GM18505 (cell line): ENCODE data around the gene PCSK1N.

Source experiments
- ATAC-seq: cut with Tn5 transposase; IDR thresholded peaks from one replicate; pipeline ENCODE4 v1.9.1; 2021; ENCODE audit not compliant: unreplicated experiment
- POLR2A ChIP-seq: IDR thresholded peaks from 4 replicates; pipeline ENCODE4 v1.6.1; 2011; ENCODE audit warnings: borderline replicate concordance; ENCODE audit not compliant: insufficient read depth, insufficient read length; ENCODE audit errors: extremely low read depth

PCSK1N gene

GRCh38 chrX:48802089-48802904, 33.1 kb downstream of the PCSK1N start:
- peak; percentile 68 for TF ChIP-seq POLR2A
- peak; percentile 35 for ATAC-seq

GRCh38 chrX:48801280-48802088, 33.9 kb downstream of the PCSK1N start, which contains the start of gene HDAC6:
Gene HDAC6, plus strand, starts transcription at chrX:48802067. Its CDS starts 626 bp downstream, at chrX:48802693.
- TF ChIP-seq POLR2A: peak; percentile 64
- ATAC-seq: peak; percentile 83

GRCh38 chrX:48800574-48801279, 34.7 kb downstream of the PCSK1N start:
- TF ChIP-seq POLR2A: no peak

GRCh38 chrX:48798318-48798717, 37.1 kb downstream of the PCSK1N start:
- no peak for TF ChIP-seq POLR2A
- ATAC-seq: no peak

More at GRCh38 chrX:48800574-48801279, 34.7 kb downstream of the PCSK1N start:
- no peak for ATAC-seq

- no peak for ATAC-seq
- no peak for TF ChIP-seq POLR2A
Measured at GRCh38 chrX:48794911-48795515, 40.4 kb downstream of the PCSK1N start.

GRCh38 chrX:48794340-48794910, 41.0 kb downstream of the PCSK1N start:
- TF ChIP-seq POLR2A: no peak
- ATAC-seq: no peak

- ATAC-seq: no peak
Measured at GRCh38 chrX:48793935-48794334, 41.5 kb downstream of the PCSK1N start.

GRCh38 chrX:48792219-48792618, 43.2 kb downstream of the PCSK1N start:
- ATAC-seq: no peak
- no peak for TF ChIP-seq POLR2A

More at GRCh38 chrX:48793935-48794334, 41.5 kb downstream of the PCSK1N start:
- TF ChIP-seq POLR2A: no peak

GRCh38 chrX:48791063-48791820, 44.2 kb downstream of the PCSK1N start:
- no peak for ATAC-seq
- no peak for TF ChIP-seq POLR2A

GRCh38 chrX:48790477-48790876, 44.9 kb downstream of the PCSK1N start:
- ATAC-seq: no peak
- no peak for TF ChIP-seq POLR2A

- no peak for TF ChIP-seq POLR2A
- no peak for ATAC-seq
Measured at GRCh38 chrX:48789366-48790220, 45.8 kb downstream of the PCSK1N start.
